ENCODE results near the gene ROGDI. TPM values are rescaled to one million over a fixed set of nuclear protein-coding genes. Genes with fewer than 3 reads are reported as not detected.
"Not testable (repeated sequence)": the region's sequence is repeated elsewhere in the genome, so short reads cannot be mapped to it uniquely, and the experiment has no call there.

Gene ROGDI
- total RNA-seq, 1 experiment from 2014 or later, result 25.8 TPM

GRCh38 chr16:4792951-4793513, 9.4 kb downstream of the ROGDI start:
- DNase-seq (ENCODE audit: low read depth), result no peak

GRCh38 chr16:4790871-4791270, 11.6 kb downstream of the ROGDI start:
- peak; percentile 45 for DNase-seq (ENCODE audit: low read depth)

- no peak for DNase-seq (ENCODE audit: low read depth)
Observed at GRCh38 chr16:4790261-4790660, 12.2 kb downstream of the ROGDI start.

GRCh38 chr16:4788910-4789309, 13.5 kb downstream of the ROGDI start:
- no peak for DNase-seq (ENCODE audit: low read depth)

- no peak for DNase-seq (ENCODE audit: low read depth)
Observed at GRCh38 chr16:4788489-4788889, 13.9 kb downstream of the ROGDI start.

GRCh38 chr16:4787627-4788482, 14.6 kb downstream of the ROGDI start, which contains the start of gene SEPTIN12:
TSS of gene SEPTIN12 (minus strand) at chr16:4788345. CDS start at chr16:4787645, 700 bp downstream.
- DNase-seq (ENCODE audit: low read depth), result no peak

- no peak for DNase-seq (ENCODE audit: low read depth)
Observed at GRCh38 chr16:4787068-4787467, 15.4 kb downstream of the ROGDI start.

- no peak for DNase-seq (ENCODE audit: low read depth)
Observed at GRCh38 chr16:4785758-4786433, 16.5 kb downstream of the ROGDI start.

GRCh38 chr16:4784444-4784987, 17.9 kb downstream of the ROGDI start:
- DNase-seq (ENCODE audit: low read depth), result not testable (repeated sequence)

- no peak for DNase-seq (ENCODE audit: low read depth)
Observed at GRCh38 chr16:4783951-4784336, 18.5 kb downstream of the ROGDI start.

GRCh38 chr16:4783251-4783950, 19.0 kb downstream of the ROGDI start:
- DNase-seq (ENCODE audit: low read depth), result no peak

- no peak for DNase-seq (ENCODE audit: low read depth)
Observed at GRCh38 chr16:4780235-4780634, 22.2 kb downstream of the ROGDI start.

- DNase-seq (ENCODE audit: low read depth), result no peak
Observed at GRCh38 chr16:4778050-4778392, 24.4 kb downstream of the ROGDI start.

- DNase-seq (ENCODE audit: low read depth), result no peak
Observed at GRCh38 chr16:4777339-4778049, 24.9 kb downstream of the ROGDI start.

GRCh38 chr16:4776141-4776705, 26.2 kb downstream of the ROGDI start:
- DNase-seq (ENCODE audit: low read depth), result no peak

GRCh38 chr16:4775005-4775404, 27.4 kb downstream of the ROGDI start:
- DNase-seq (ENCODE audit: low read depth), result no peak

GRCh38 chr16:4772351-4772750, 30.1 kb downstream of the ROGDI start:
- no peak for DNase-seq (ENCODE audit: low read depth)

- no peak for DNase-seq (ENCODE audit: low read depth)
Observed at GRCh38 chr16:4771646-4772045, 30.8 kb downstream of the ROGDI start.

- no peak for DNase-seq (ENCODE audit: low read depth)
Observed at GRCh38 chr16:4769306-4769638, 33.2 kb downstream of the ROGDI start.

- DNase-seq (ENCODE audit: low read depth), result peak; percentile 94
Observed at GRCh38 chr16:4768549-4769305, 33.7 kb downstream of the ROGDI start.

Measured in LHCN-M2 (cell line).